HG02678 (cell line): Measurements from ENCODE around the gene ACOX3.
A peak's percentile ranks its signal among the peaks of the same experiment; 100 is the strongest.
"Not testable (repeated sequence)": the region's sequence is repeated elsewhere in the genome, so short reads cannot be mapped to it uniquely, and the experiment has no call there.

Experiments used
- ATAC-seq: cut with Tn5 transposase; IDR thresholded peaks from one replicate; pipeline ENCODE4 v1.9.1; 2021; ENCODE audit warnings: mild to moderate bottlenecking, moderate library complexity; ENCODE audit not compliant: unreplicated experiment

Gene ACOX3

GRCh38 chr4:8440492-8441311 lies at the start of gene ACOX3, which contains the start of gene TRMT44:
Gene ACOX3 (minus strand): TSS chr4:8440723. CDS start chr4:8416521, 24,202 bp downstream.
Gene TRMT44 (plus strand): TSS chr4:8440777. CDS start chr4:8440823, 46 bp downstream.
- peak; percentile 87 for ATAC-seq

GRCh38 chr4:8488791-8489369 lies 48.4 kb upstream of the ACOX3 start:
- ATAC-seq = no peak

GRCh38 chr4:8486643-8487042 lies 46.1 kb upstream of the ACOX3 start:
- ATAC-seq = not testable (repeated sequence)

- ATAC-seq = no peak
Measured at GRCh38 chr4:8480221-8480620, 39.7 kb upstream of the ACOX3 start.

- no peak for ATAC-seq
Measured at GRCh38 chr4:8478801-8479744, 38.5 kb upstream of the ACOX3 start.

- no peak for ATAC-seq
Measured at GRCh38 chr4:8478371-8478770, 37.8 kb upstream of the ACOX3 start.

- ATAC-seq = no peak
Measured at GRCh38 chr4:8477676-8478075, 37.2 kb upstream of the ACOX3 start.

GRCh38 chr4:8477095-8477635 lies 36.6 kb upstream of the ACOX3 start:
- ATAC-seq = no peak

GRCh38 chr4:8475751-8476575 lies 35.4 kb upstream of the ACOX3 start:
- ATAC-seq = no peak

GRCh38 chr4:8474856-8475255 lies 34.3 kb upstream of the ACOX3 start:
- no peak for ATAC-seq

- ATAC-seq = no peak
Measured at GRCh38 chr4:8473920-8474590, 33.5 kb upstream of the ACOX3 start.

- ATAC-seq = no peak
Measured at GRCh38 chr4:8473198-8473919, 32.8 kb upstream of the ACOX3 start.

- no peak for ATAC-seq
Measured at GRCh38 chr4:8472689-8473197, 32.2 kb upstream of the ACOX3 start.

GRCh38 chr4:8472158-8472688 lies 31.7 kb upstream of the ACOX3 start:
- ATAC-seq = no peak

GRCh38 chr4:8471211-8471875 lies 30.8 kb upstream of the ACOX3 start:
- no peak for ATAC-seq

GRCh38 chr4:8470451-8471024 lies 30.0 kb upstream of the ACOX3 start:
- ATAC-seq = no peak

GRCh38 chr4:8469550-8469949 lies 29.0 kb upstream of the ACOX3 start:
- ATAC-seq = no peak
